Fibroblast of skin of abdomen (primary cell): ENCODE data around the gene SLC4A1.
A peak's percentile ranks its signal among the peaks of the same experiment; 100 is the strongest.

Source experiments
- DNase-seq: peaks from one replicate; pipeline ENCODE4 v3.0.0-alpha.2; 2013

The SLC4A1 gene

DNA sequence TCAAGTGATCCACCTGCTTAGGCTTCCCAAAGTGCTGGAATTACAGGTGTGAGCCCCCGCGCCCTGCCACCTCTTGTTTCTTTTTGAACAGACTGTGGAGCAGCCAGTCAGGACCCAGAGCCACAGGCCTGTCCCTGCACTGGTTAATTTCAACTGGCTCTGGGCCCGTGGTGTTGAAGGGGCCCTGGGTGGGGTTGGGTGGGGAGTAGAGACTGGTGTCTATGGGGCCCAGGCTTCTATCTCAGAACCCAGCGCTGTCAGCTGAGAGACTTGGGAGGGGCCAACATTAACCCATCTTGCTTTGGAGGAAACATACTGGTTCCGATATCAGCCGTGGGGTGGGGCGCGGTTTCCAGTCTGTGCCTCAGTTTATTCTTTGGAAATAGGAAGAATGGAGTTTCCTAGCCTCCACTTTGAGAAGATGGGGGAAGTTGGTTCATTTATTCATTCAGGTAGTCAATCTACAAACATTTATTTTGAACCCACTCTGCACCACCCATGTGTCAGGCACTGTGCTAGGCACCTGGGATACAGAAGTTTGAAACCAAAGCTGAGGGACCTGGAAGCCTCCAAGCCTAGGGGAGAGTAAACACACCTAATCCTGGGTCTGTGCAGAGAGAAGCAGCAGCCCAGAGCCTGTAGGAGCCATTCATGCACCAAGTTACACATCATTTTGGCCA lies 15.5 kb upstream of the SLC4A1 start:
- DNase-seq, result no peak

GRCh38 chr17:44282264-44282663 lies 14.3 kb upstream of the SLC4A1 start:
- no peak for DNase-seq

DNA sequence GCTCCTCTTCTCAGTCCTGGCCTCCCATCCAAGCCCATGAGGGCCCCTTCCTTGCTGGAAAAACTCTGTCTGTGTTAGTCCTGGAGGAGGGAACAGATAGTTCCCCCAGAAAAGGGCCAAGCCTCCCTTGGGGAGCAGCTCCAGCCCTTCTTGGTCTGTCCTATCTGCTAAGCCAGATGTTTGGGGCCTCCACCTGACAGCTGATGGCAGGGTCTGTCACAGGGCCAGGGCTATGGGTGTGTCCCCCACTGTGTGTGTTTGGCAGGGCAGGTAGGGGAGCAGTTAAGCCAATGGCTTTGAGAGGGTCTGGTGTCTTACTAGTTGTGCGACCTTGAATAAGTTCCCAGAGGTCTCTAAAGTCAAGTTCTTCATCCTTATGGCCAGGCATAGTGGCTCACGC lies 13.6 kb upstream of the SLC4A1 start:
- no peak for DNase-seq

- no peak for DNase-seq
Observed at GRCh38 chr17:44280392-44280937, 12.5 kb upstream of the SLC4A1 start.

- peak; percentile 54 for DNase-seq
Observed at GRCh38 chr17:44279666-44280391, 11.9 kb upstream of the SLC4A1 start.

GRCh38 chr17:44279346-44279665 lies 11.4 kb upstream of the SLC4A1 start:
- DNase-seq, result no peak

GRCh38 chr17:44277976-44278375 lies 10.0 kb upstream of the SLC4A1 start:
- no peak for DNase-seq

DNA sequence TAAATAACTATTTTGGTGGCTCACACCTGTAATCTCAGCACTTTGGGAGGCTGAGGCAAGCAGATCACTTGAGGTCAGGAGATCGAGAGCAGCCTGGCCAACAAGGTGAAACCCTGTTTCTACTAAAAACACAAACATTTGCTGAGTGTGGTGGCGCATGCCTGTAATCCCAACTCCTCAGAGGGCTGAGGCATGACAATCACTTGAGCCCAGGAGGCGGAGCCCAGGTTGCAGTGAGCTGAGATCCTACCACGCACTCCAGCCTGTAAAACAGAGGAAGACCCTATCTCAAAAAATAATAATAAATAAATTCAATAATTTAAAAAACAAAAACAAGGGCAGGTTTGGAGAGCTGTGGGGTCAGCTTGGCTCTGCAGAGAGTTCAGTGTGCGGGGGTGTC lies 5.7 kb upstream of the SLC4A1 start:
- DNase-seq, result no peak

GRCh38 chr17:44272954-44273353 lies 5.0 kb upstream of the SLC4A1 start:
- no peak for DNase-seq

DNA sequence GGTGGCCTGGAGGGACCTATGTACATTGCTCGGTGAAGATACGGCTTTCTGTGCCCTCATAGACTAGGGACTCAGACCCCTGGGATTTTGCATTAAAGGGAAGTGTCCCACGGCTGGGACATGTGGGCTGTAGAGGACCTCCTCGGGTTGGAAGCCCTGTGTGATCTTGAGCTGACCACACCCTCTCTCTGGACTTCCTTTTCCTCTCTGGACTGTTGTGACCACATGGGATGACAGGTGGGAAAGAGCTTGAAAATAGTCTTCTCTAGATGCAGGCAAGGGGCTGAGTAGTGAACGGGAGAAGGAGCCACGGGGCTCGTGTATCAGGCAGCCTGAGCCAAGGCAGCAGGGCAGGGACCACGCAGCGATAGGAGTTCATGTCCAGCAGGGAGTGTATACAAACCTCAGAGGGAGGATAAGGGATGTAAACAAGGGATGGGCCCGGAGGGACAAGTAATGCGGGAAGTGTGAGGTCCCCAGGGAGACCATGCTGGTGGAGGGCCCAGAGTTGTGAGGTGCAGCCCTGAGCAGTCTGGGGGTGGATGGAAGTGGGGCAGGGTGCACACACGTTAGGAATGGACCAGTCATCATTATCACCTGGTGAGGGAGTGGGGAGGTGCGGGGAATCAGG lies 4.5 kb upstream of the SLC4A1 start:
- no peak for DNase-seq

DNA sequence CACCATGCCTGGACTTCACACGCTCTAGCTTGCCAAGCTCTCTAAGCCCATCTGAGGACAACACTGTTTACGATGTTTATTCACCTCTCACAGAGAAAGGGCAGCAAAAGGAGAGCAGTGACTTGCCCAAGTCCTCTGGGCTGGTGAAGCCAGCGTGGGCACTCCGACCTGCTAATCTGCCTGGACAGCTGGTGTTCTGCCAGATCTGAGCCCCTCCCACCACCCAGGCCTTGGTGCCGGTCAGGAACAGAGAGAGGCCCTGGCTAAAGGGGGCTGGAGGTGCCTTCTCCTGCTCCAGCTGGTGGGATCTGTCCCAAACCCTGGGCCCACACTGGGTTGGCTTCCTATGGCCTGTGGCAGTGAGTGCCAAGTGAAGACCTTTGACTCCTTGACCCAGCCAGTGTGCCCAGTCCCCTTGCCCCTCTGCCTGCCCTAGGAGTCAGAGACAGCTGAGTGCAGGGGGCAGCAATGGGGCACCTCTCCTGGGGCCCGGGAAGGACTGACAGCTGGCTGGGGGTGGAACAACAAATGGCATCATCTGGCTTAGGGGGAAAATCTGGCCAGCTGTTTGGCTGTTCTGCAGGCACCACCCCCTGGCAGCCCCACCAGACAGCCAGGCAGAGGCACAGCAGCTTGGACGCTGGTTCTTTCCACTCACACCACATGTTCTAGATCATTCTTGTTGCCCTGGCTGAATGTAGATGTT lies 1.8 kb upstream of the SLC4A1 start:
- DNase-seq, result no peak

DNA sequence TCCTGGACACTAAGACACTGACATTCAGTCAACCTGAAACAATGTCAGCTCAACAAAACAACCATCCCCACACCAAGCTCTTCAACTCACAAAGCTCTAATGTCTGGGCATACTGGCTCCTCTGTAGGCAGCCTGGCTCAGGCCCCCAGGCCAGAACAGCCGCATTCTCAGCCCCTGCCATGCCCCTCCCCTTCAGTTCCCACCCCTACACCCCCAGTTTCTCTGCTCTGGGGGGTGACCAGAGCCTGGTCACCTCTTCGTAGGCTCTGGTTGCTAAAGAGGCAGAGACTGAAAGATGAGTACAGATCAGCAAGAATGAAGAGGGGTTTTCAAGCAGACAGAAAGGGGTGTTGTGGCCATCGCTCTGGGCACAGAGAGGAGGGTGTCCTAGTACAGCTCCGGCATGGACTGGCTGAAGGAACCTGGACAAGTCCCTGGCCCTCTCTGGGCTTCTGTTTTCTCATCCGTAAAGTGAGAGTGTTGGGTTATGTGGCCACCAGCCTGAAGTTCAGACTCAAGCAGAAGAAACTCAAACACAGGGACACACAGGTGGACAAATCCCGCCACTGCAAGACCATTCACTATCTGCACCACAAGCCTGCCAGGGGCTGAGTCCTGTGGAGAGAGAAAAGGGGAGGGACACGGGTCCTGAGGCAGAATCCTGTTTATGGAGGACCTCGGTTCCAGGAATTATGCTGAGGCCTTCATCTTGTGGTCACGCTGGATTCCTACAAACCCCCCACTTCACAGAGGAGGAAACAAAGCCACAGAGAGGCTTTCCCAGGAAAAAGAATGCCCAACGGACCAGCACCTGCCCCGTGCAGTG lies 987 bp upstream of the SLC4A1 start:
- DNase-seq, result no peak

DNA sequence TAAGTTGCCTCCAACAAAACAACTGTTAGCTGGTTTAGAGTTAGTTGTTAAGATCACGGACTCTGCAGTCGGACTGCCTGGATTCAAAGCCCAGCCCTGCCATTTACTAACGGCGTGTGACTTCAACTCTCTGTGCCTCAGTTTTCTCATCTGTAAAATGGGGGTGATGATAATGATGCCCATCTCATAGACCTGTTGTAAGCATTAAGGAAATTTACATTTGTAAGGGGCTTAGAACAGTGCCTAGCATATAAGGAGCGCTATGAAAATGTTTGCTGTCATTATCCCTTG lies 825 bp downstream of the SLC4A1 start:
- no peak for DNase-seq

GRCh38 chr17:44266402-44267164 lies 1.4 kb downstream of the SLC4A1 start:
- no peak for DNase-seq

- no peak for DNase-seq
Observed at GRCh38 chr17:44263345-44263902, 4.5 kb downstream of the SLC4A1 start.

DNA sequence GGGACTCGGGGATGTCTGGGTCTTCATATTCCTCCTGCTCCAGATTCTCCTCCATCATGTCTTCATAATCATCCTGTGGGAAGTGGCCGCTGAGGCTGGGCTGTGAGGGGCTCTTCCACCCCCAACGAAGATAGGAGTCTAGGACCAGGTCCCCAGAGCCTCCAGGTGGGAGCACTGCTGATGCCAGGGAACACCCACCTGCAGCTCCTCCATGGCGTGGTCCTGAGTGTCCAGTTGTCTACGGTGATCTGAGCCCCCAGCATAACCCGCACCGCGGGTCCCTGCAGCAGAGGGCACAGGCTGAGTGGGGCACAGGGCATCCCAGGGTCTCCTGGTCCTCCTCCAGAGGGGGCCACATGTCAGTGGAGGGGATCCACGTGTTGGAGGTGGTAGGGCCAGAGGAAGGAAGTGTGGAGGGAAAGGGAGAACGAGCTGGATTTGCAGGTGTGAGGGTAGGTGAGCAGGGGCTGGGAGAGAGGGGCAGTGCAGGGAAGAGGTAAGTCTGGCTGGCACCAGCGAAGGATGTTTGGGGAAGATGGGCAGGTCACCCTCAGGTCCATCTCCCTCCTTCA lies 5.2 kb downstream of the SLC4A1 start:
- no peak for DNase-seq

DNA sequence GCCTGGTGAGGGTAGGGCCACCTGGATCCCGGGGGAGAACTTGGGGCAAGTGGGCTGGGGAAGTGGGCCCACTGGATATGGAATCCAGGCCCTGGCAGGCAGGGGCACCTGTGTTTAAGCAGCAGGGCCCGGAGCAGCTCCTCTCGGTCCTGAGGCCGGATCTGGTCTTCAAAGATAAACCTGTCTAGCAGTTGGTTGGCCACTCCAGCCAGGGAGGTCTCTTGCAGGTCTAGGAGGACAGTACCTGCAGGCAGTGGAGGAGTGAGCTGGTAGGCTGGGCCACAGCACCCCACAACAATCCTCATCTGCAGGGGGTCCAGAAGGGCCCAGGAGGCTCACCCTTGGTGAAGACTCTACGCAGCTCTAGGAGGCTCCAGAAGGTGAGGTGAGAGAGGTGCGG lies 7.6 kb downstream of the SLC4A1 start:
- no peak for DNase-seq

DNA sequence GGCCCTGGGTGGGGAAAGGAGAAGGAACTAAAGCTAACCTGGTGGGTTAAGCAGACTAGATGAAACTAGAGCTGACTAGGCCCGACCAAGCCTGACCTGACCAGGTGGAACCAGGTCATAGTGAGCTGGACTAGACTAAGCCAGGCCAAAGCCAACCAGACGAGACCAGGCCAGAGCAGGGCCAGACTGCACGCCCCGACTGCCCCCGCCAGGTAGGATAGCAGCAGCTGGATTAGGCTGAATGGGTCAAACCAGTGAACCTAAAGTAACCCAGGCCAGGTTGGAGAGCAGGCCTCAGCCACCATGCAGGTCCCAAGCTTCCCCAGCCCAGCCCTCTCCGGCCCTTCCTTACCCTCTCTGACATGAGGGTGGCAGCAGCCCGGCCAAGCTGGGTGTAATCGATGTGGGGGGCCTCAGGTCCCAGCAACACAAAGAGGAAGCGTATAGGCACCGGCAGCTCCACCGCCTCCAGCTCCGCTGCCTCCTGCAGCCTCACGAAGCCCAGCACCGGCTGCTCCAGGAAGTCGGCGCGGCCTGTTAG lies 9.1 kb downstream of the SLC4A1 start:
- DNase-seq, result no peak

- DNase-seq, result no peak
Observed at GRCh38 chr17:44257815-44258760, 9.8 kb downstream of the SLC4A1 start.

DNA sequence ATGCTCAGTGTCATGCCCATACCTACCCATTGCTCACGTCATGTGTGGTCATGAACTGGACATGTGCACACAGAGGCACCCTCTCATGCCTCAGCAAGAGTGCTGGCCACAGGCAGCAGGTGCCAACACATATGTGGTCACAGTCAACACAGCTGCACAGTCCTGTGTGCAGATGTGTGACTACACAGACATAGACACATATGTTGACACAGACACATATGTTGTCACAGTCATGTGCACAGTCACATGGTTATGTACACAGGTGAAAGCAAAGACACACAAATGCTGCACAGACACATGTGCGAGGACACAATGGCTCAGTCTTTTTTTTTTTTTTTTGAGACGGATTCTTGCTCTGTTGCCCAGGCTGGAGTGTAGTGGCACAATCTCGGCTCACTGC lies 11.3 kb downstream of the SLC4A1 start:
- DNase-seq, result no peak
